H1 (cell line): ENCODE results near the gene MBNL3. TPM values are rescaled to one million over a fixed set of nuclear protein-coding genes. Genes with fewer than 3 reads are reported as not detected.

Source experiments
- CTCF ChIA-PET: fragments of 300-600 bp; sonication (Branson Sonifier 250); formaldehyde crosslinking; loops from one replicate; lab custom pipeline; 2021; ENCODE audit not compliant: partially characterized antibody; lab: Charles Lee
- POLR2A ChIA-PET: fragments of 300-600 bp; sonication (Branson Sonifier 250); formaldehyde crosslinking; loops from one replicate; lab custom pipeline; 2021; ENCODE audit warnings: inconsistent platforms; ENCODE audit not compliant: partially characterized antibody; lab: Charles Lee
- DNase-seq, 2 experiments: peaks; one replicate each; pipeline versions ENCODE4 v3.0.0 to v3.0.0-alpha.2; 2010 to 2022; ENCODE audit warnings: low spot score in 2 of 2, low read depth in 1 of 2, mixed read lengths in 1 of 2
- FAIRE-seq: peaks from 2 replicates; lab custom pipeline; 2011; peaks lifted over from hg19 to GRCh38; lab: Jason Lieb, UNC
- H2AFZ ChIP-seq: 2 replicates; pipeline ENCODE4 v1.8.1; 2012; ENCODE audit warnings: low read length, inconsistent platforms
- H2AK5ac ChIP-seq: 2 replicates; pipeline ENCODE4 v1.6.1; 2013; ENCODE audit warnings: low read depth, low read length
- H2BK120ac ChIP-seq: replicated peaks from 2 replicates; pipeline ENCODE3; 2013; ENCODE audit warnings: low read depth, low read length, inconsistent platforms
- H2BK12ac ChIP-seq: 2 replicates; pipeline ENCODE4 v1.6.1; 2013; ENCODE audit warnings: low read depth, low read length
- H2BK15ac ChIP-seq: 2 replicates; pipeline ENCODE4 v1.6.1; 2013; ENCODE audit warnings: low read length
- H2BK20ac ChIP-seq: 2 replicates; pipeline ENCODE4 v1.6.1; 2013; ENCODE audit warnings: low read length
- H2BK5ac ChIP-seq: 2 replicates; pipeline ENCODE4 v1.6.1; 2013; ENCODE audit warnings: low read depth, low read length
- H3K14ac ChIP-seq: 2 replicates; pipeline ENCODE4 v1.6.1; 2013; ENCODE audit warnings: inconsistent platforms; ENCODE audit not compliant: insufficient read length
- H3K18ac ChIP-seq: 2 replicates; pipeline ENCODE4 v1.6.1; 2013; ENCODE audit warnings: low read length; ENCODE audit errors: extremely low read depth
- H3K23ac ChIP-seq: 2 replicates; pipeline ENCODE4 v1.6.1; 2013; ENCODE audit warnings: inconsistent platforms; ENCODE audit not compliant: insufficient read length
- H3K23me2 ChIP-seq: 2 replicates; pipeline ENCODE4 v1.6.1; 2013; ENCODE audit warnings: low read depth, low read length
- H3K27ac ChIP-seq: 2 replicates; pipeline ENCODE4 v1.6.1; 2011; ENCODE audit warnings: low read depth, low read length, inconsistent platforms
- H3K27me3 ChIP-seq, 4 experiments: replicated peaks in 1 of 4; 1 replicate in 1 of 4; 2 replicates in 3 of 4; pipeline versions ENCODE4 v1.6.1 to v1.8.1; 2011 to 2013; ENCODE audit warnings: low read length in 3 of 4, mild to moderate bottlenecking in 3 of 4, inconsistent platforms in 2 of 4, mixed read lengths in 2 of 4, moderate library complexity in 1 of 4; ENCODE audit not compliant: control insufficient read depth in 3 of 4, insufficient read depth in 3 of 4; ENCODE audit errors: extremely low read depth in 1 of 4
- H3K36me3 ChIP-seq, 4 experiments: 2 replicates each; pipeline versions ENCODE4 v1.6.1 to v1.8.1; 2011 to 2013; ENCODE audit warnings: mild to moderate bottlenecking in 4 of 4, low read length in 3 of 4, moderate library complexity in 2 of 4, control low read depth in 1 of 4, inconsistent platforms in 1 of 4; ENCODE audit not compliant: insufficient read depth in 4 of 4, control insufficient read depth in 2 of 4
- H3K4ac ChIP-seq: replicated peaks from 2 replicates; pipeline ENCODE3; 2013; ENCODE audit warnings: low read length, low read depth, mixed read lengths, inconsistent platforms; ENCODE audit not compliant: insufficient read length
- H3K4me1 ChIP-seq, 4 experiments: replicated peaks in 1 of 4; 1 replicate in 1 of 4; 2 replicates in 3 of 4; pipeline versions ENCODE4 v1.6.1 to v1.8.1; 2011 to 2013; ENCODE audit warnings: low read length in 3 of 4, inconsistent platforms in 2 of 4, mixed read lengths in 1 of 4; ENCODE audit not compliant: insufficient read depth in 4 of 4, control insufficient read depth in 3 of 4
- H3K4me2 ChIP-seq, 2 experiments: 2 replicates each; pipeline versions ENCODE4 v1.6.1 to v1.8.1; 2011 to 2013; ENCODE audit warnings: low read depth in 2 of 2, low read length in 2 of 2, control low read depth in 1 of 2, inconsistent platforms in 1 of 2, mild to moderate bottlenecking in 1 of 2; ENCODE audit not compliant: insufficient read depth in 1 of 2
- H3K4me3 ChIP-seq, 4 experiments: fragments of 200-600, 300-600 bp in 1 of 4; sonication (generic), shearing (Covaris generic), sonication (Bioruptor Twin) in 1 of 4; 2 replicates each; pipeline versions ENCODE4 v1.5.1 to v1.8.1; 2011 to 2016; ENCODE audit warnings: low read length in 4 of 4, low read depth in 3 of 4, control low read depth in 2 of 4, inconsistent platforms in 2 of 4, mild to moderate bottlenecking in 2 of 4, mixed read lengths in 1 of 4, moderate library complexity in 1 of 4; ENCODE audit not compliant: insufficient read depth in 2 of 4; ENCODE audit errors: extremely low read depth in 1 of 4
- H3K56ac ChIP-seq: replicated peaks from 2 replicates; pipeline ENCODE3; 2013; ENCODE audit warnings: low read depth, mild to moderate bottlenecking, mixed read lengths, low read length, inconsistent platforms; ENCODE audit not compliant: insufficient read length
- H3K79me1 ChIP-seq: 2 replicates; pipeline ENCODE4 v1.6.1; 2013; ENCODE audit warnings: low read depth, low read length, control low read depth
- H3K79me2 ChIP-seq, 2 experiments: 2 replicates each; pipeline versions ENCODE4 v1.6.1 to v1.8.1; 2012 to 2013; ENCODE audit warnings: low read length in 2 of 2, mild to moderate bottlenecking in 2 of 2, inconsistent platforms in 1 of 2; ENCODE audit not compliant: insufficient read depth in 2 of 2, control insufficient read depth in 1 of 2
- H3K9ac ChIP-seq, 4 experiments: replicated peaks in 1 of 4; 1 replicate in 1 of 4; 2 replicates in 3 of 4; pipeline versions ENCODE4 v1.6.1 to v1.8.1; 2011 to 2013; ENCODE audit warnings: low read depth in 3 of 4, low read length in 3 of 4, control low read depth in 2 of 4, mild to moderate bottlenecking in 2 of 4, moderate library complexity in 2 of 4, inconsistent platforms in 1 of 4; ENCODE audit errors: extremely low read depth in 1 of 4
- H3K9me3 ChIP-seq, 2 experiments: 2 replicates each; pipeline versions ENCODE4 v1.6.1 to v1.8.1; 2012 to 2013; ENCODE audit warnings: mild to moderate bottlenecking in 2 of 2, moderate library complexity in 2 of 2, control low read depth in 1 of 2, inconsistent platforms in 1 of 2, low read depth in 1 of 2, low read length in 1 of 2, mixed read lengths in 1 of 2; ENCODE audit not compliant: insufficient read depth in 2 of 2
- H4K20me1 ChIP-seq, 2 experiments: replicated peaks in 1 of 2; 2 replicates each; pipeline versions ENCODE3 to v1.8.1; 2011 to 2013; ENCODE audit warnings: inconsistent platforms in 2 of 2, low read length in 2 of 2, mild to moderate bottlenecking in 1 of 2; ENCODE audit not compliant: insufficient read depth in 2 of 2, control insufficient read depth in 1 of 2
- H4K5ac ChIP-seq: 2 replicates; pipeline ENCODE4 v1.6.1; 2013; ENCODE audit warnings: low read length, low read depth, mixed read lengths, inconsistent platforms; ENCODE audit not compliant: insufficient read length
- H4K8ac ChIP-seq: 2 replicates; pipeline ENCODE4 v1.8.0; 2013; ENCODE audit warnings: mild to moderate bottlenecking, moderate library complexity, low read length, inconsistent platforms; ENCODE audit not compliant: insufficient read depth; ENCODE audit errors: extremely low read depth
- H4K91ac ChIP-seq: replicated peaks from 2 replicates; pipeline ENCODE3; 2013; ENCODE audit warnings: low read length, mixed read lengths, inconsistent platforms; ENCODE audit not compliant: insufficient read length
- BCL11A ChIP-seq, 2 experiments: IDR thresholded peaks; one replicate each; pipeline ENCODE4 v1.6.1; 2011; ENCODE audit warnings: low read depth in 2 of 2, low read length in 2 of 2, mild to moderate bottlenecking in 2 of 2
- CBX5 ChIP-seq: fragments of 300-800, 300-1000 bp; sonication (generic); IDR thresholded peaks from 2 replicates; pipeline ENCODE4 v1.7.1; 2016; ENCODE audit warnings: antibody characterized with exemption, low read length, low read depth
- EGR1 ChIP-seq: IDR thresholded peaks from 2 replicates; pipeline ENCODE4 v1.6.1; 2011; ENCODE audit warnings: low read depth, low read length, borderline replicate concordance
- EZH2 ChIP-seq: fragments of 200-600 bp; sonication (generic); IDR thresholded peaks from 2 replicates; pipeline ENCODE4 v1.7.1; 2012; ENCODE audit warnings: low read depth, mild to moderate bottlenecking, moderate library complexity, low read length, inconsistent platforms; ENCODE audit not compliant: severe bottlenecking
- GABPA ChIP-seq: IDR thresholded peaks from 2 replicates; pipeline ENCODE4 v1.6.1; 2011; ENCODE audit warnings: mild to moderate bottlenecking, low read length, moderate library complexity, borderline replicate concordance; ENCODE audit not compliant: insufficient read depth
- KDM1A ChIP-seq: fragments of 200-600, 300-600 bp; sonication (generic); IDR thresholded peaks from 2 replicates; pipeline ENCODE4 v1.7.1; 2016; ENCODE audit warnings: mild to moderate bottlenecking, low read length, borderline replicate concordance
- KDM4A ChIP-seq: IDR thresholded peaks from one replicate; pipeline ENCODE4 v1.7.1; 2012; ENCODE audit warnings: low read depth, mild to moderate bottlenecking, moderate library complexity, low read length, inconsistent platforms; ENCODE audit not compliant: severe bottlenecking
- MAX ChIP-seq: IDR thresholded peaks from 2 replicates; pipeline ENCODE4 v1.6.1; 2012; ENCODE audit warnings: inconsistent platforms
- POLR2A ChIP-seq, 2 experiments: IDR thresholded peaks; 1 replicate in 1 of 2; 2 replicates in 1 of 2; pipeline ENCODE4 v1.6.1; 2011; ENCODE audit warnings: low read depth in 2 of 2, low read length in 2 of 2, mild to moderate bottlenecking in 2 of 2; ENCODE audit errors: control extremely low read depth in 1 of 2
- POU5F1 ChIP-seq: IDR thresholded peaks from 2 replicates; pipeline ENCODE4 v1.6.1; 2011; ENCODE audit warnings: low read depth, mild to moderate bottlenecking, low read length, moderate library complexity
- RNF2 ChIP-seq: fragments of 200-900, 300-1000 bp; sonication (generic); IDR thresholded peaks from 2 replicates; pipeline ENCODE4 v1.7.1; 2016; ENCODE audit warnings: borderline replicate concordance, low read depth, mild to moderate bottlenecking, antibody characterized with exemption, low read length; ENCODE audit not compliant: poor library complexity, severe bottlenecking; ENCODE audit errors: missing control alignments
- SAP30 ChIP-seq: fragments of 300-600 bp; sonication (generic); IDR thresholded peaks from 2 replicates; pipeline ENCODE4 v1.7.1; 2012; ENCODE audit warnings: low read length, moderate library complexity, mild to moderate bottlenecking, inconsistent platforms; ENCODE audit not compliant: insufficient read depth, insufficient replicate concordance
- SIX5 ChIP-seq: IDR thresholded peaks from 2 replicates; pipeline ENCODE4 v1.6.1; 2011; ENCODE audit warnings: mild to moderate bottlenecking, low read depth, low read length
- SP4 ChIP-seq: IDR thresholded peaks from 2 replicates; pipeline ENCODE4 v1.6.1; 2012; ENCODE audit warnings: low read length, inconsistent platforms
- WGBS, 2 experiments: shearing (Covaris generic) in 1 of 2; methylation state at CpG; one replicate each; pipeline versions ENCODE4 v1.1.6 to v1.1.7; 2013 to 2015; ENCODE audit warnings: low lambda C conversion rate in 2 of 2, mixed read lengths in 2 of 2, inconsistent platforms in 1 of 2, low coverage in 1 of 2, missing lambda C conversion rate in 1 of 2; ENCODE audit not compliant: insufficient replicate concordance in 2 of 2, insufficient coverage in 1 of 2, insufficient read length in 1 of 2; ENCODE audit errors: extremely low coverage in 1 of 2, missing lambda C conversion rate in 1 of 2; 5-methylcytosine and 5-hydroxymethylcytosine counted together
- polyA plus RNA-seq, 7 experiments: library from polyadenylated mRNA; depleted of rRNA in 3 of 7; stranded (reverse) in 5 of 7; unstranded in 2 of 7; fragments of >200 nt in 5 of 7; fragments of 200-250 nt in 2 of 7; gene quantifications; 1 replicate in 5 of 7; 2 replicates in 1 of 7; 4 replicates in 1 of 7; pipeline versions ENCODE4 v1.2.1 to v1.2.3, GENCODE V29; 2011 to 2013; ENCODE audit warnings: missing spikeins in 2 of 7, mixed read lengths in 2 of 7
- total RNA-seq: library from RNA; stranded (reverse); fragmentation: NEBNext Ultra II Directional; extraction: Animal tissue kit (Norgen Biotek cat#: 25700); gene quantifications from 2 replicates; pipeline ENCODE4 v1.2.1, GENCODE V29; 2021

MBNL3 gene
- total and polyA plus RNA-seq, 2 of the 8 experiments (the other 6 are each of a cell fraction or from before 2014, with no cell fraction given) = 3.5 to 4.3 TPM

- no peaks in the 10 kb centered on the region for H3K4me1 ChIP-seq
- POLR2A ChIA-PET = no interaction called here
- H2AK5ac ChIP-seq = no peak overlapping the region
- H4K20me1 ChIP-seq = no peaks in the 10 kb centered on the region
- H3K36me3 ChIP-seq = no peaks in the 10 kb centered on the region
- FAIRE-seq (no peak), DNase-seq (no peak)
- H4K8ac ChIP-seq = no peak overlapping the region
- CTCF ChIA-PET = interaction anchor here (1.3 kb wide), 1 partner anchor 241 kb away, joined by 7 read pairs; no protein-coding TSS in a partner anchor
- H3K56ac ChIP-seq = no peak overlapping the region
- H3K4ac ChIP-seq = no peak overlapping the region
- peaks cover 1 to 13% (median 6%) of the 10 kb centered on the region in 4 experiments; a peak in 6 of 7 replicates for H3K27me3 ChIP-seq
- H3K79me1 ChIP-seq = no peaks in the 10 kb centered on the region
- H3K27ac ChIP-seq = no peak overlapping the region
- WGBS, 2 experiments = 79% methylated on average over 3 of the region's 3 CpGs; no CpG with 5 or more reads in 1 of the 2 experiments
- H2BK120ac ChIP-seq = no peak overlapping the region
- no peak overlapping the region for H3K4me2 ChIP-seq
- H3K9me3 ChIP-seq = no peaks in the 10 kb centered on the region
- no peaks in the 10 kb centered on the region for H3K79me2 ChIP-seq
- H3K23ac ChIP-seq = no peak overlapping the region
- no peak overlapping the region for H2BK12ac ChIP-seq
- no peak overlapping the region for H2BK20ac ChIP-seq
- H3K4me3 ChIP-seq = no peak overlapping the region
- H2AFZ ChIP-seq = no peak overlapping the region
- H3K23me2 ChIP-seq = no peaks in the 10 kb centered on the region
- no peak overlapping the region for H2BK5ac ChIP-seq
- H3K14ac ChIP-seq = no peak overlapping the region
- H2BK15ac ChIP-seq = no peak overlapping the region
- no peak overlapping the region for H3K9ac ChIP-seq
- no peak overlapping the region for H3K18ac ChIP-seq
- H4K5ac ChIP-seq = no peak overlapping the region
- no peak overlapping the region for H4K91ac ChIP-seq
- TF ChIP-seq GABPA = no peak
- TF ChIP-seq SAP30 = no peak
- no peak for TF ChIP-seq SIX5
- TF ChIP-seq BCL11A (IDR thresholded peaks at IDR 0.05; ENCODE audit: low read depth in 2 of 2, low read length in 2 of 2) = no peak
- TF ChIP-seq KDM4A = no peak
- TF ChIP-seq EZH2 = no peak
- no peak for TF ChIP-seq MAX
- TF ChIP-seq KDM1A = no peak
- TF ChIP-seq POLR2A (IDR thresholded peaks at IDR 0.05; ENCODE audit: control extremely low read depth in 1 of 2, low read depth in 2 of 2, low read length in 2 of 2) = no peak
- TF ChIP-seq RNF2 = no peak
- no peak for TF ChIP-seq POU5F1
- TF ChIP-seq CBX5 = no peak
- no peak for TF ChIP-seq EGR1
- no peak for TF ChIP-seq SP4
Observed at GRCh38 chrX:132373610-132374009, 115.2 kb downstream of the MBNL3 start.
